ENCODE data around the gene ZNF618.

DNA sequence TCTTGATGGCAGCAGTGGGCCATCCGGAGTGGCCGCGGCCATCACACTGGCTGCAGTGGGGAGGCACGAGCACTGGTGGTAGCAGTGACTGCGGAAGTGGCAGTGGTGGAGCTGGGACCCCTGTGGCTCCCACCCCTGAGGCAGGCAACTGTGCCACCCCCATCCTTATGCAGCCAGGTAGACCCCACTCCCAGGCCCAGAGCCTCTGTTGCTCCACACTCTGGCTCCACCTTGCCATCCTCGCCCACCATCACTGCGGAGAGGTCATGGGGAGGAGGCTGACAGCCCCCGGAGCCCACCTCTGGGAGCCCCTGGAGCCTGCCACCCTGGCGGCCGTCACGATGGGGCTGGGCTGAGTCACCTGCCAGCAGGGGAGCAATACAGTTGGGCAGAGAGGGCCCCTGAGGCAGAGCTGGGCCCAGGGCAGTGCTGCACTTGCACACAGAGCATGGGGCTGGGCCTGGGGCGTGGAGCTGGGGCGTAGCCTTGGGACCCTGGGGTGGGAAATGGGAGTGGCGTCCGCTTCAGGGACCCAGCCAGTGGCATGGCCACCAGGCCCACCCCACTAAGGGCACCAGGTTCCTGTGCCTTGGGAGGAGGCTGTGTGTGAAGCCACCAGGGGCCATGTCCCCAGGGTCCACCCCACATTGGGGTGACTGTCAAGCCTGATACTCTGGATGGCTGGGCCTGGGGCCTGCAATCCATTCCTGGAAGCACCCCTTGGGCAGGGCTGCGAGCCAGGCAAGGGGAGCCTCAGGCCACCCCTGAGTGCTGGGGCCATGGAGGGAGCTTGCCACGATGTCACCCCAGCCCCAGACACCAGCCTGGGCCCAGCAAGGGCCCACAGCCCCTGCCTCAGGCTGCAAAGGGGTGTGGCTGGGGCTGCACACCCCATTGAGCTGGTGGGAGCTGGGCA, 194.3 kb downstream of the ZNF618 start:
- TF ChIP-seq, protein P1, sequence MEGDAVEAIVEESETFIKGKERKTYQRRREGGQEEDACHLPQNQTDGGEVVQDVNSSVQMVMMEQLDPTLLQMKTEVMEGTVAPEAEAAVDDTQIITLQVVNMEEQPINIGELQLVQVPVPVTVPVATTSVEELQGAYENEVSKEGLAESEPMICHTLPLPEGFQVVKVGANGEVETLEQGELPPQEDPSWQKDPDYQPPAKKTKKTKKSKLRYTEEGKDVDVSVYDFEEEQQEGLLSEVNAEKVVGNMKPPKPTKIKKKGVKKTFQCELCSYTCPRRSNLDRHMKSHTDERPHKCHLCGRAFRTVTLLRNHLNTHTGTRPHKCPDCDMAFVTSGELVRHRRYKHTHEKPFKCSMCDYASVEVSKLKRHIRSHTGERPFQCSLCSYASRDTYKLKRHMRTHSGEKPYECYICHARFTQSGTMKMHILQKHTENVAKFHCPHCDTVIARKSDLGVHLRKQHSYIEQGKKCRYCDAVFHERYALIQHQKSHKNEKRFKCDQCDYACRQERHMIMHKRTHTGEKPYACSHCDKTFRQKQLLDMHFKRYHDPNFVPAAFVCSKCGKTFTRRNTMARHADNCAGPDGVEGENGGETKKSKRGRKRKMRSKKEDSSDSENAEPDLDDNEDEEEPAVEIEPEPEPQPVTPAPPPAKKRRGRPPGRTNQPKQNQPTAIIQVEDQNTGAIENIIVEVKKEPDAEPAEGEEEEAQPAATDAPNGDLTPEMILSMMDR (IDR thresholded peaks at IDR 0.05) = no peak
- TF ChIP-seq POLR2A (IDR thresholded peaks at IDR 0.05) (no peak), EP300 (IDR thresholded peaks at IDR 0.05) (no peak)

Measured in ovary (tissue), 3 donors.